ENCODE measurements around the gene COPG1. TPM values are rescaled to one million over a fixed set of nuclear protein-coding genes. Genes with fewer than 3 reads are reported as not detected.

COPG1 gene
- total and polyA plus RNA-seq, 4 donors: 49.8 to 177 (median 87.0) TPM

GRCh38 chr3:129278439-129278965 lies 29.1 kb downstream of the COPG1 start, which contains the start of gene HMCES (continued):
- TF ChIP-seq REST (IDR thresholded peaks at IDR 0.05) (peak; percentile 52), NR2F2 (IDR thresholded peaks at IDR 0.05) (peak; percentile 90), EGR1 (IDR thresholded peaks at IDR 0.05; ENCODE audit: low read depth in 2 of 2) (no peak), SP1 (IDR thresholded peaks at IDR 0.05) (peak; percentile 78), HNF4A (conservative IDR thresholded peaks at IDR 0.05) (peak in 1 of 2 donors; percentile 19)

DNA sequence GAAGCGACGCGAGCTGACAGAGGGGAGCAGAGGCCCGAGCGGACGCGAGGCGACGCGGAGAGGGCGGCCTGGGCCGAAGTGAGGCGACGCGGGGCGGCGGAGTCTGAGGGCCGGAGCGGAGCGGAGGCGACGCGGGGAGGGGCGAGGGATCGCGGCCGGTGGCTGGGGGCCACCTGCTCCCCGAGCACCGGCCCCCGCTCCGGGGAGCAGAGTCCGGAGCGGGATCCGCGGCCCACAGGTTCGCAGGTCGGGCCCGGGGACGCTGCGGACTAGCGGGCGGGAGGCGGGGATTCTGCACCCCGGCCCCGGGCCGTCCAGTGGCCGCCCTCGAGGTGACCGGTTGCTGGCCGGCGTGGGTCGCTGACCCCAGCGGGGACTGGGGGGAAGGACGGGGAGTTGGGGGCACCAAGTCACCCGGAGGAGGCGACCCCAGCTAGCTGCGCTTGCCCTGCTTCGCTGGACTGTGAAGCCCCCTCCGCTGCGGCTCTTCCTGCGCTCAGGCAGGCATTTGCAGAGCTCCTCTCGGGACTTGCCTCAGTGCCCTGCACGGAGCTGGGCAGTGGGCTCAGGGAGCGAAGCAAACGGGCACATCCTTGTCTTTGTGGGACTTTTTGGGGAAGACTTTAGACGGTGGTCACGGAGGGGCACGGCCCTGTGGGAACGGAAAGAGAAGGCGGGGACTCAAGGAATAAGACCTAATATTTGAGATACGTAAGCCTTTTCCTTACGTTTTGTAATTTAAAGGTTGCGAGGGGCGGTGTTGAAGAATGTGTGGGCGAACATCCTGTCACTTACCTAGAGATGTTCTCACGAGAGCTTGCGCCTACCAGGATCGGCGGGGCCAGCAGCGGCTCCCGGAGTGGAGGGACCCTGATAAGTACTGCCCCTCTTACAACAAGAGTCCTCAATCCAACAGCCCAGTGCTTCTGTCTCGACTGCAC lies 29.8 kb downstream of the COPG1 start:
- no peaks in the 10 kb centered on the region for H3K27me3 ChIP-seq (ENCODE audit: control insufficient read depth in 4 of 4, insufficient read depth in 4 of 4, low read length in 3 of 4)
- H3K9ac ChIP-seq (ENCODE audit: low read depth in 1 of 2, low read length in 2 of 2): peak overlapping the region; percentile 78 to 97
- DNase-seq (ENCODE audit: low spot score): peak; percentile 56
- H3K9me3 ChIP-seq (ENCODE audit: control insufficient read depth in 4 of 4, low read length in 3 of 4): no peaks in the 10 kb centered on the region
- H3K4me3 ChIP-seq (ENCODE audit: low read depth in 1 of 3, low read length in 3 of 3): peak overlapping the region; percentile 68 to 84 (median 76)
- 2% methylated on average over 82 of the region's 82 CpGs for WGBS
- TF ChIP-seq ZBTB33 (IDR thresholded peaks at IDR 0.05): peak; percentile 37
- no peak for TF ChIP-seq GABPA (IDR thresholded peaks at IDR 0.05 in 1 of 2, conservative IDR thresholded peaks at IDR 0.05 in 1 of 2)
- TF ChIP-seq HNF4A (conservative IDR thresholded peaks at IDR 0.05): peak in 1 of 2 donors; percentile 53
- H3K4me1 ChIP-seq (ENCODE audit: control insufficient read depth in 4 of 4, insufficient read depth in 4 of 4, low read length in 3 of 4): peaks cover 2 to 39% (median 29%) of the 10 kb centered on the region in 4 donors
- peak overlapping the region; percentile 95 to 97 for H3K27ac ChIP-seq (ENCODE audit: low read depth in 1 of 2, low read length in 2 of 2)
- H3K36me3 ChIP-seq (ENCODE audit: control insufficient read depth in 4 of 4, insufficient read depth in 3 of 4, low read depth in 1 of 4, low read length in 3 of 4): peaks cover 5 to 29% (median 28%) of the 10 kb centered on the region in 4 donors

DNA sequence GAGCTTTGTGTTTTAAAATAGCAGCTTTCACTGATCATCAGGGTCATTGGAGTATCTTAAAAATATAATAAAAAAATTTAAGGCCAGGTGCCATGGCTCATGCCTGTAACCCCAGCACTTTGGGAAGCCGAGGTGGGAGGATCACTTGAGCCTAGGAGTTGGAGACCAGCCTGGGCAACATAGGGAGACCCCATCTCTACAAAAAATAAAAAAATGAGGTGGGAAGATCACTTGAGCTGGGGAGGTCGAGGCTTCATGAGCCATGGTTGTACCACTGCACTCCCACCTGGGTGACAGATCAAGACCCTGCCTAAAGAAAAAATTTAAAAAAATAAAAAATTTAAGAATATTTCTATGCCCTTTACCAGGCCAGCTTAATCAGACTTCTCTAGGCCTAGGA lies 30.8 kb downstream of the COPG1 start:
- Histone ChIP-seq H3K27me3 (ENCODE audit: control insufficient read depth in 4 of 4, insufficient read depth in 4 of 4, low read length in 3 of 4) (no peaks in the 10 kb centered on the region), H3K36me3 (ENCODE audit: control insufficient read depth in 4 of 4, insufficient read depth in 3 of 4, low read depth in 1 of 4, low read length in 3 of 4) (peaks cover 3 to 19% (median 19%) of the 10 kb centered on the region in 4 donors), H3K27ac (ENCODE audit: low read depth in 1 of 2, low read length in 2 of 2) (peak overlapping the region; percentile 39 to 97), H3K4me1 (ENCODE audit: control insufficient read depth in 4 of 4, insufficient read depth in 4 of 4, low read length in 3 of 4) (peaks cover 2 to 42% (median 32%) of the 10 kb centered on the region in 4 donors), H3K4me3 (ENCODE audit: low read depth in 1 of 3, low read length in 3 of 3) (no peak overlapping the region), H3K9me3 (ENCODE audit: control insufficient read depth in 4 of 4, low read length in 3 of 4) (no peaks in the 10 kb centered on the region), H3K9ac (ENCODE audit: low read depth in 1 of 2, low read length in 2 of 2) (no peak overlapping the region)
- no peak for TF ChIP-seq HNF4G (IDR thresholded peaks at IDR 0.05)
- TF ChIP-seq RAD21 (IDR thresholded peaks at IDR 0.05): no peak
- TF ChIP-seq REST (IDR thresholded peaks at IDR 0.05): no peak
- DNase-seq (ENCODE audit: low spot score): no peak
- 91% methylated on average over 2 of the region's 2 CpGs for WGBS
